ENCODE measurements around the gene GRIN1. TPM values are rescaled to one million over a fixed set of nuclear protein-coding genes. Genes with fewer than 3 reads are reported as not detected.

Gene GRIN1
- total RNA-seq, 1 donor from 2014 or later: not detected

DNA sequence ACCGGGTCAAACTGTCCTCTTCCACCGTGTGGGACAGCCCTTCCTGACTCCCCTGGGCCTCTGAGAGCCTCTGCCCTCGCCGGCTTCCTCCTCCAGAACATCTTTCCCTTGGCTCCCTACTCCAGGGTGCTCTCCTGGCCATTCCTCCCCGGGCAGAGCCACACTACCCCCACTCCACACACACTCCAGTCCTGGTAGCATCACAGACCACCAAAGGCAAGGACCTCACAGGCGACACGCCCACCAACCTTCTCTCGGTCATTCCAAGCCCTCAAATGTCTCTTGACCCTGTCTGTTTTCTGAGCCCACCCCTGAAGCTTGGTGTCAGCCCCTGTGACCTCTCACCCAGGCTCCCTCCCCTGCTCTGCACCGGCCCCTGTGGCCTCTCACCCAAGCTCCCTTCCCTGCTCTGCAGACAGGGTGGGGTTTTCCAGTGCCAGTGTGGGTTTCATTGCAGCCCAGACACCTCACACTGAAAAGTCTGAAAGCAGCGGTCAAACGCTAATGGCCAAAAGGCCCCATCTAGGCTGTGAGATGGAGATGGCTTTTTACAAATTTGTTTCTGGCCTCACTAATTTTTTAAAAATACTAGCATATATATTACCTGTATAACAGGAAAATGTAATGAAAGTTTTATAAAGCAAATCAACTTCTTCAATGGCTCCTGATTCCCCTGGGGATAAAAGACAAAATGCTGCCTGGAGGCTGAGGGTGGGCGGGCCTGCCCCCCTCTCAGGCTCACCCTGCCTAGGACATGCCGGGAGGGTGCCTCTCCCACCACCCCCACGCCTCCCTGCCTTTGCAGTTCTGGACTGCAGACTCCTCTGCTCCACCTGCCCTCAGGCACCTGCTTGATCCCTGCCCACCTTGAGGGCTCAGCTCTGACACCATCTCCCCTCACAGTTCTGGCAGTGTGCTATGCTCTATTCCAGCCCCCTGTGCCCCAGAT lies 20.4 kb downstream of the GRIN1 start:
- intact Hi-C loops (cut with DNase I): no loop called here
- DNase-seq: no peak
- no peak for ATAC-seq (ENCODE audit: poor library complexity)

- intact Hi-C loops (cut with DNase I): no loop called here
- no peak for DNase-seq
These were observed 21.1 kb downstream of the GRIN1 start for GRCh38 chr9:137160054-137160425.

GRCh38 chr9:137160716-137161557 lies 22.0 kb downstream of the GRIN1 start:
- intact Hi-C loops (cut with DNase I): no loop called here
- no peak for ATAC-seq (ENCODE audit: poor library complexity)

More at GRCh38 chr9:137160054-137160425, 21.1 kb downstream of the GRIN1 start:
- no peak for ATAC-seq (ENCODE audit: poor library complexity)

DNA sequence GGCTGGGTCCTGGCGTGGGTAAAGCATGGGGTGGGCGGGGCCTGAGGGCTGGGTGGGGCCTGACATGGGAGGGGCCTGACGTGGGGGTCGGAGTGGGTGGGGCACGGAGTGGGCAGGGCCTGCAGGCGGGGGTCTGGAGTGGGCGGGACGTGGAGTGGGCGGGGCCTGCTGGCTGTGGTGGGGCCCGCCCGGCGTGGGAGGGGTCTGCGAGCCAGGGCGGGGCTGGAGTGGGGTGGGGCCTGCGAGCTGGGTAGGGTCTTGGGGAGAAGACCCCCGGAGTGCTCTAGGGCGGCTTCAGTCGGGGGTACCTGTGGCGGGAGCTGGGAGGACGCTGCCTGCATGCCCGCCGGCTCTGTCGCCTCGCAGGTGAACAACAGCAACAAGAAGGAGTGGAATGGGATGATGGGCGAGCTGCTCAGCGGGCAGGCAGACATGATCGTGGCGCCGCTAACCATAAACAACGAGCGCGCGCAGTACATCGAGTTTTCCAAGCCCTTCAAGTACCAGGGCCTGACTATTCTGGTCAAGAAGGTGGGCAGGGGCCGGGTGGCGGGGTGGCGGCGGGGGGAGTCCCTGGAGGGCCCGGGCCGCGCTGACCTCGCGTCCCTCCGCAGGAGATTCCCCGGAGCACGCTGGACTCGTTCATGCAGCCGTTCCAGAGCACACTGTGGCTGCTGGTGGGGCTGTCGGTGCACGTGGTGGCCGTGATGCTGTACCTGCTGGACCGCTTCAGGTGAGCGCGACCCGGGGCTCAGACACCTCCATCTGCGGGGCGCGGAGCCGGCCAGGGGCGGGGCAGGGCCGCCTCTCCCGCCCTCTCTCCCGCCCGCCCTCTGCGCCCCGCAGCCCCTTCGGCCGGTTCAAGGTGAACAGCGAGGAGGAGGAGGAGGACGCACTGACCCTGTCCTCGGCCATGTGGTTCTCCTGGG lies 22.9 kb downstream of the GRIN1 start:
- intact Hi-C loops (cut with DNase I): no loop called here
- ATAC-seq (ENCODE audit: poor library complexity) (no peak), DNase-seq (no peak)

More at GRCh38 chr9:137160716-137161557, 22.0 kb downstream of the GRIN1 start:
- no peak for DNase-seq

- DNase-seq: no peak
- intact Hi-C loops (cut with DNase I): no loop called here
- peak; percentile 75 for ATAC-seq (ENCODE audit: poor library complexity)
These were observed 23.8 kb downstream of the GRIN1 start for GRCh38 chr9:137162505-137163364.

GRCh38 chr9:137163365-137163715 lies 24.4 kb downstream of the GRIN1 start:
- intact Hi-C loops (cut with DNase I): no loop called here
- DNase-seq (no peak), ATAC-seq (ENCODE audit: poor library complexity) (peak; percentile 41)

DNA sequence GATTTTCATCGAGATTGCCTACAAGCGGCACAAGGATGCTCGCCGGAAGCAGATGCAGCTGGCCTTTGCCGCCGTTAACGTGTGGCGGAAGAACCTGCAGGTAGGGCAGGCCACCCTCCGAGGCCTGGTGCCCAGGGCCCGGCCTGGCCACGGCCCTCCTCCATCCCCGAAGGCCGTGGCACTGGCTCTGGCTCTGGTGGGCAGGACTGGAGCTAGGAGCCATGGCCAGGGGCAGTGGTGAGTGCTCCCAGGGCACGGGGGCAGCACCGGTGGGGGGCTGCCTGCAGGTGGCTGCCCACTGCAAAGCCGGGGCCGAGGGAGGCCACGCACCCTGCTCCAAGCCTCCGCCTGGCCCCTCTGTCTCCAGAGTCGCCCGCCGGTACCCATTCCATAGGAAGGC lies 24.9 kb downstream of the GRIN1 start:
- DNase-seq (no peak), ATAC-seq (ENCODE audit: poor library complexity) (no peak)
- intact Hi-C loops (cut with DNase I): no loop called here

- DNase-seq (no peak), ATAC-seq (ENCODE audit: poor library complexity) (no peak)
- intact Hi-C loops (cut with DNase I): no loop called here
These were observed 25.7 kb downstream of the GRIN1 start for GRCh38 chr9:137164370-137165249.

DNA sequence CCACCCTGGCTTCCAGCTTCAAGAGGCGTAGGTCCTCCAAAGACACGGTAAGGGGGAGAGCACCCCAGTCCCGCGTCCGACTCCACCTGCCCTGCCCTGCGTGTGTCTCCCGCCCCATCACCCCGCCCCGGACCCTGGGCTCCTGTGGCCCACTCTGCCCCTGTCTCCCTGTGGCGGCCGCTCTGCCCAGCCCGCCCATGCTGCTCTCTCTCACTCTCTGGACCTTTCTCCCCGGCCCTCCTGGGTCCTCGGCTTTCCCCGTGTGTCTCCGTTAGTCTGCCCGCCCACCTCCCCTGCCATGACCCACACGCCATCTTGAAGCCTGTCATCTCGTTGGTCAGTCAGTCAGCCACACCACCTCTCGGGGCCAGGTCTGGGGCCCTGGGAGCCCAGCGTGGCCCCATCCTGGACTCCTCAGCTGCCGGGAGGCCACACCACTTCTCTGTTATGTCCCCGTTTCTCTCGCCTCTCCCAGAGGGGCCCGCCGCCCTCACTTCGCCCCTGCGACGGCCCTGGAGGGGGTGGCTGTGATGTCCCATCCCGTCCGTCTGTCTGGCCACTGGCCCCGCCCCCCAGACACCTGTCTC lies 26.4 kb downstream of the GRIN1 start:
- ATAC-seq (ENCODE audit: poor library complexity) (no peak), DNase-seq (no peak)
- intact Hi-C loops (cut with DNase I): no loop called here

DNA sequence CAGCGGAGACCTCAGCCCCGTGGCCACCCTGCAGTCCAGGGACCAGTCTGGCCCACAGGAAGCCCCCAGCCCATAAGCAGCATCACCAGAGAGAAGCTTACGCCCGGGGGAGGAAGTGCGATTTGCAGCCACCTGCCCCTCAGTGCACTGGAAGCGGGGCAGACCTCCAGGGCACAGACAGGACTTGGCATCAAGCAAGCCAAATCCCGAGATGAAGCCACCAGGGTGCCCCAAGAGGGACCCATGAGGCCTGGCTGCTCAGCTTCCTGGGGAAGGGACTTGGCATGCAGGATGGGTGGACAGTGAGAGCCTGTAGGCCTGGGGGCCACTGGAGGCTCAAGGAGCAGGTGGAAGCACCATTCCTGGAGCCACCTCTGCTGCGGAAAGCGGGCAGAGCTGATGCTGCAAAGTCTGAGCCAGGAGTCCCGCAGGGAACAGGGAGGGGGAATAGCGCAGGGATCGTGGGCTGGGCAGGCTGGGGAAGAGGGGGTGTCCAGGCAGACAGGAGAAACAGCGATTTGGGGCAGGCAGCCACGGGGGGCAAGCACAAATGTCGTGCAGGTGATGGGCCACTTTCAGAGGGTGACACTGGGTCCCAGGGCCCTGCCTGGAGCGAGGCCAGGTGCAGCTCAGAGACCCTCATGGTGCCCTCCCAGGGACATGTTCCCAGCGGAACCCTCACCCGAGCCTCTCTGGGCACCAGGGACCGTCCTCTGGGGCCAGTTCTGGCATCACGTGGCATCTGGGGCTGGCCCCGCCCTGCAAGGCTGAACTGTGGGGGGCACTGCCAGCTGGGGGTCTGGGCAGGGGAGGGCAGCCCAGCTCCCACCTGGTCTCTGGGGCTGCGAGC lies 27.7 kb downstream of the GRIN1 start:
- no peak for ATAC-seq (ENCODE audit: poor library complexity)
- DNase-seq: no peak
- intact Hi-C loops (cut with DNase I): no loop called here

DNA sequence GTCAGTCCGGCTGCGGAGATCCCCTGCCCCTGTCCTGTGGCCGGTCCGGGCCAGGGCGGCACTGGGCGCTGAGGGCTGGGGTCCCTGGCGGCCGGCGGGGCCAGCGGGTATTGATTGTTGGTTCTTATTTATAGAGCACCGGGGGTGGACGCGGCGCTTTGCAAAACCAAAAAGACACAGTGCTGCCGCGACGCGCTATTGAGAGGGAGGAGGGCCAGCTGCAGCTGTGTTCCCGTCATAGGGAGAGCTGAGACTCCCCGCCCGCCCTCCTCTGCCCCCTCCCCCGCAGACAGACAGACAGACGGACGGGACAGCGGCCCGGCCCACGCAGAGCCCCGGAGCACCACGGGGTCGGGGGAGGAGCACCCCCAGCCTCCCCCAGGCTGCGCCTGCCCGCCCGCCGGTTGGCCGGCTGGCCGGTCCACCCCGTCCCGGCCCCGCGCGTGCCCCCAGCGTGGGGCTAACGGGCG lies 28.4 kb downstream of the GRIN1 start:
- intact Hi-C loops (cut with DNase I): no loop called here
- no peak for ATAC-seq (ENCODE audit: poor library complexity)
- no peak for DNase-seq

GRCh38 chr9:137167747-137168572 lies 29.0 kb downstream of the GRIN1 start:
- intact Hi-C loops (cut with DNase I): no loop called here
- no peak for DNase-seq
- peak; percentile 8 for ATAC-seq (ENCODE audit: poor library complexity)

- intact Hi-C loops (cut with DNase I): no loop called here
- no peak for DNase-seq
- peak; percentile 19 for ATAC-seq (ENCODE audit: poor library complexity)
These were observed 29.6 kb downstream of the GRIN1 start for GRCh38 chr9:137168573-137168903.

- intact Hi-C loops (cut with DNase I): no loop called here
- ATAC-seq (ENCODE audit: poor library complexity) (peak; percentile 64), DNase-seq (no peak)
These were observed 30.2 kb downstream of the GRIN1 start for GRCh38 chr9:137168904-137169856.
